ENCODE measurements around the gene ARPC5L.

Gene ARPC5L

DNA sequence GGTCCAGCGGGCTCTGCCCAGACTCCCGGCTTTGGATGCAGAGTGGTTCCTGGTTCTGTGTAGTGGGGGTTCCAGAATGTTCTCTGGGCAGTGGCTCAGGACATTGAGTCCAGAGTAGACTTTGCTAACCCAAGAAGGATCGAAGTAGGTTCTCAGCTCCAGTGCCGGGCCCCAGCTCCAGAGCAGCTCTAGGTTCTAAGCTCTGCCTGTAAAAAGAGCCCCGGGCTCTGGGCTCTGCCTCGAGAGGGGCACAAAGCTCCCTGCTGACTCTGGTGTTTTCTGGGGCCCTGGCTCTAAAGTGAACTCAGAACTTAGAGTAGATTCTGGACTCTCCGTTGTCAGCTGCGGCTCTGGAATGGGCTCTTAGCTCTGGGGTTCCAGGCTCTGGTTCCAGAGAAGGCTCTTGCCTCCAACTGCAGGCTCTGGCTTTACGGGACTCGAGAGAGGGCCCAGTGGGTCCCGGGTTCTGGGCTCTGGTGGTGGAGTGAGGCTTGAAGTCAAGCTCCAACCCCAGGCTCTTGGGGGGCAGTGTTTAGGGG is 8.3 kb upstream of the ARPC5L start:
- no peak for TF ChIP-seq CTCF (IDR thresholded peaks at IDR 0.05; ENCODE audit: low read depth, low read length)
- no peak for DNase-seq (ENCODE audit: extremely low read depth, low read depth)

- no peak for TF ChIP-seq CTCF (IDR thresholded peaks at IDR 0.05; ENCODE audit: low read depth, low read length)
- DNase-seq (ENCODE audit: extremely low read depth, low read depth): no peak
Observed at GRCh38 chr9:124854161-124854560, 7.8 kb upstream of the ARPC5L start.

DNA sequence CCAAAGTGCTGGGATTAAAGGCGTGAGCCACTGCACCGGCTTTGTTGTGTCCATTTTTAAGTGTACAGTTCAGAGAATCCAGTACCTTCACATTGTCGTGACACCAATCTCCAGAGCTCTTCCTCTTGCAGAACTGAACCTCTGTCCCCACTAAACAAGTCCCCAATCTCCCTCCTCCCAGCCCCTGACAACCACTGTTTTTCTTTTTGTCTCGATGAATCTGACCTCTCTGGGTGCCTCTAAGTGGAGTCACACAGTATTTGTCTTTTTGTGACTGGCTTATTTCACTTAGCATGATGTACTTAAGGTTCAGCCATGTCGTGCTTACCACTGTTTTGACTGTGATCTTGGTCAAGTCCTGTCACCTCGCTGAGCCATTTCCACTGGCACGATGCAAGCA is 7.1 kb upstream of the ARPC5L start:
- no peak for DNase-seq (ENCODE audit: extremely low read depth, low read depth)
- no peak for TF ChIP-seq CTCF (IDR thresholded peaks at IDR 0.05; ENCODE audit: low read depth, low read length)

GRCh38 chr9:124855566-124855943 is 6.4 kb upstream of the ARPC5L start:
- TF ChIP-seq CTCF (IDR thresholded peaks at IDR 0.05; ENCODE audit: low read depth, low read length): no peak
- DNase-seq (ENCODE audit: extremely low read depth, low read depth): no peak

GRCh38 chr9:124855944-124856765 is 5.8 kb upstream of the ARPC5L start:
- TF ChIP-seq CTCF (IDR thresholded peaks at IDR 0.05; ENCODE audit: low read depth, low read length): peak; percentile 34
- no peak for DNase-seq (ENCODE audit: extremely low read depth, low read depth)

GRCh38 chr9:124857533-124858162 is 4.3 kb upstream of the ARPC5L start:
- TF ChIP-seq CTCF (IDR thresholded peaks at IDR 0.05; ENCODE audit: low read depth, low read length): no peak
- no peak for DNase-seq (ENCODE audit: extremely low read depth, low read depth)
